ENCODE data around the gene PLEKHG4.

DNA sequence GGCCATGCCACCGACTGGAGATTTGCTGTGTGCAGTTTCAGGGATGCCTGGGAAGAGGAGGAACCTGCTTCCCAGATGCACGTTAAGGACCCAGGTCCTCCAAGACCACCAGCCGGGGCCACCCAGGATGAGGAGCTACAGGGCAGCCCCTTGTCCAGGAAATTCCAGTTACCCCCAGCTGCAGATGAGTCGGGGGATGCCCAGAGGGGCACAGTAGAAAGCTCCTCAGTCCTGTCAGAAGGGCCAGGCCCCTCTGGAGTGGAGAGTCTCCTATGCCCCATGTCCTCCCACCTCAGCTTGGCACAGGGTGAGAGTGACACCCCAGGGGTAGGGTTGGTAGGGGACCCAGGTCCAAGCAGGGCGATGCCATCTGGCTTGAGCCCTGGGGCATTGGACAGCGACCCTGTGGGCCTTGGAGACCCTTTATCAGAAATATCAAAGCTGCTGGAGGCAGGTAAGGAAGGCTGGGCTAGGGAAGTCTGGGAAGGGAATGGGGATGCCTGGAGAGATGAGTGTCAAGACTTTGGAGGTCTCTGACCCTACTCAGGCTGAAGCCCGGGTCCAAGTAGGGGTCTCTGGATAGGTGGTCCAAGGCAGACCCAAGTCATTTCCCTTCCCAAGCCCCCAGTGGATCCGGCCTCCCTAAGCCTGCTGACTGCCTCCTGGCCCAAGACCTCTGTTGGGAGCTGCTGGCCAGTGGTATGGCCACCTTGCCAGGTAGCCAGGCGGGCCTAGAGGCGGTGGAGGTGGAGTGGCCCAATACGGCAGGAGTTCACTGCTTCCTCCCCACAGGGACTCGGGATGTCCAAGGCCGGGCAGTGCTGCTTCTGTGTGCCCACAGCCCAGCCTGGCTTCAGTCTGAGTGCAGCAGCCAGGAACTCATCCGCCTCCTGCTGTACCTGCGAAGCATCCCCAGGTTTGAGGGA is 1.0 kb downstream of the PLEKHG4 start:
- TF ChIP-seq, protein P1, sequence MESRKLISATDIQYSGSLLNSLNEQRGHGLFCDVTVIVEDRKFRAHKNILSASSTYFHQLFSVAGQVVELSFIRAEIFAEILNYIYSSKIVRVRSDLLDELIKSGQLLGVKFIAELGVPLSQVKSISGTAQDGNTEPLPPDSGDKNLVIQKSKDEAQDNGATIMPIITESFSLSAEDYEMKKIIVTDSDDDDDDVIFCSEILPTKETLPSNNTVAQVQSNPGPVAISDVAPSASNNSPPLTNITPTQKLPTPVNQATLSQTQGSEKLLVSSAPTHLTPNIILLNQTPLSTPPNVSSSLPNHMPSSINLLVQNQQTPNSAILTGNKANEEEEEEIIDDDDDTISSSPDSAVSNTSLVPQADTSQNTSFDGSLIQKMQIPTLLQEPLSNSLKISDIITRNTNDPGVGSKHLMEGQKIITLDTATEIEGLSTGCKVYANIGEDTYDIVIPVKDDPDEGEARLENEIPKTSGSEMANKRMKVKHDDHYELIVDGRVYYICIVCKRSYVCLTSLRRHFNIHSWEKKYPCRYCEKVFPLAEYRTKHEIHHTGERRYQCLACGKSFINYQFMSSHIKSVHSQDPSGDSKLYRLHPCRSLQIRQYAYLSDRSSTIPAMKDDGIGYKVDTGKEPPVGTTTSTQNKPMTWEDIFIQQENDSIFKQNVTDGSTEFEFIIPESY (IDR thresholded peaks at IDR 0.05; ENCODE audit: borderline replicate concordance, low read depth), result no peak
- TF ChIP-seq POLR2AphosphoS5 (IDR thresholded peaks at IDR 0.05; ENCODE audit: low read depth, low read length) (no peak), EZH2phosphoT487 (IDR thresholded peaks at IDR 0.05; ENCODE audit: borderline replicate concordance, low read depth) (no peak), RFX5 (IDR thresholded peaks at IDR 0.05; ENCODE audit: low read length) (no peak)
- TF ChIP-seq, protein P2, sequence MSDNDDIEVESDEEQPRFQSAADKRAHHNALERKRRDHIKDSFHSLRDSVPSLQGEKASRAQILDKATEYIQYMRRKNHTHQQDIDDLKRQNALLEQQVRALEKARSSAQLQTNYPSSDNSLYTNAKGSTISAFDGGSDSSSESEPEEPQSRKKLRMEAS (IDR thresholded peaks at IDR 0.05; ENCODE audit: low read depth), result no peak
- TF ChIP-seq, protein P3, sequence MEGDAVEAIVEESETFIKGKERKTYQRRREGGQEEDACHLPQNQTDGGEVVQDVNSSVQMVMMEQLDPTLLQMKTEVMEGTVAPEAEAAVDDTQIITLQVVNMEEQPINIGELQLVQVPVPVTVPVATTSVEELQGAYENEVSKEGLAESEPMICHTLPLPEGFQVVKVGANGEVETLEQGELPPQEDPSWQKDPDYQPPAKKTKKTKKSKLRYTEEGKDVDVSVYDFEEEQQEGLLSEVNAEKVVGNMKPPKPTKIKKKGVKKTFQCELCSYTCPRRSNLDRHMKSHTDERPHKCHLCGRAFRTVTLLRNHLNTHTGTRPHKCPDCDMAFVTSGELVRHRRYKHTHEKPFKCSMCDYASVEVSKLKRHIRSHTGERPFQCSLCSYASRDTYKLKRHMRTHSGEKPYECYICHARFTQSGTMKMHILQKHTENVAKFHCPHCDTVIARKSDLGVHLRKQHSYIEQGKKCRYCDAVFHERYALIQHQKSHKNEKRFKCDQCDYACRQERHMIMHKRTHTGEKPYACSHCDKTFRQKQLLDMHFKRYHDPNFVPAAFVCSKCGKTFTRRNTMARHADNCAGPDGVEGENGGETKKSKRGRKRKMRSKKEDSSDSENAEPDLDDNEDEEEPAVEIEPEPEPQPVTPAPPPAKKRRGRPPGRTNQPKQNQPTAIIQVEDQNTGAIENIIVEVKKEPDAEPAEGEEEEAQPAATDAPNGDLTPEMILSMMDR (IDR thresholded peaks at IDR 0.05), result no peak
- TF ChIP-seq, protein P4, sequence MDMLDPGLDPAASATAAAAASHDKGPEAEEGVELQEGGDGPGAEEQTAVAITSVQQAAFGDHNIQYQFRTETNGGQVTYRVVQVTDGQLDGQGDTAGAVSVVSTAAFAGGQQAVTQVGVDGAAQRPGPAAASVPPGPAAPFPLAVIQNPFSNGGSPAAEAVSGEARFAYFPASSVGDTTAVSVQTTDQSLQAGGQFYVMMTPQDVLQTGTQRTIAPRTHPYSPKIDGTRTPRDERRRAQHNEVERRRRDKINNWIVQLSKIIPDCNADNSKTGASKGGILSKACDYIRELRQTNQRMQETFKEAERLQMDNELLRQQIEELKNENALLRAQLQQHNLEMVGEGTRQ (IDR thresholded peaks at IDR 0.05; ENCODE audit: borderline replicate concordance, low read depth, low read length), result no peak

All from SK-N-SH (cell line).